Naive thymus-derived CD4-positive, alpha-beta T cell (primary cell): ENCODE measurements around the gene CCDC88C. TPM values are rescaled to one million over a fixed set of nuclear protein-coding genes. Genes with fewer than 3 reads are reported as not detected.
"Not testable (repeated sequence)": the region's sequence is repeated elsewhere in the genome, so short reads cannot be mapped to it uniquely, and the experiment has no call there.

Experiments used
- ATAC-seq: fragments of 150-1000 bp; cut with Tn5 transposase; 2 replicates; pipeline ENCODE4 v1.10.0; 2021; ENCODE audit warnings: mild to moderate bottlenecking, moderate library complexity
- CTCF ChIA-PET: fragments of 350-600 bp; sonication (Branson Sonifier 250); formaldehyde crosslinking; loops from one replicate; lab custom pipeline; 2021; ENCODE audit warnings: antibody characterized with exemption; lab: Charles Lee
- POLR2A ChIA-PET: fragments of 350-600 bp; sonication (Branson Sonifier 250); formaldehyde crosslinking; loops from one replicate; lab custom pipeline; 2021; ENCODE audit warnings: antibody characterized with exemption, inconsistent platforms; lab: Charles Lee
- DNase-seq, 9 donors: peaks; one replicate each; pipeline versions ENCODE4 v3.0.0 to v3.0.0-alpha.2; 2020 to 2022; ENCODE audit warnings: mixed read lengths in 1 of 9
- H3K27ac ChIP-seq: one replicate; pipeline ENCODE4 v1.7.0; 2013; ENCODE audit warnings: mild to moderate bottlenecking, low read depth, low read length, moderate library complexity
- H3K27me3 ChIP-seq, 2 donors: one replicate each; pipeline ENCODE4 v1.7.0; 2013; ENCODE audit warnings: low read length in 2 of 2, mild to moderate bottlenecking in 2 of 2, moderate library complexity in 2 of 2; ENCODE audit not compliant: control insufficient read depth in 2 of 2, insufficient read depth in 2 of 2
- H3K36me3 ChIP-seq, 3 experiments: 1 replicate in 2 of 3; 2 replicates in 1 of 3; pipeline ENCODE4 v1.7.0; 2013; ENCODE audit warnings: low read length in 3 of 3, mild to moderate bottlenecking in 3 of 3, moderate library complexity in 1 of 3; ENCODE audit not compliant: insufficient read depth in 3 of 3, control insufficient read depth in 2 of 3
- H3K4me1 ChIP-seq, 2 donors: one replicate each; pipeline ENCODE4 v1.7.0; 2013; ENCODE audit warnings: low read length in 2 of 2, mild to moderate bottlenecking in 2 of 2, moderate library complexity in 1 of 2; ENCODE audit not compliant: control insufficient read depth in 2 of 2, insufficient read depth in 2 of 2
- H3K4me3 ChIP-seq: 2 replicates; pipeline ENCODE4 v1.7.0; 2013; ENCODE audit warnings: mild to moderate bottlenecking, low read length
- H3K9me3 ChIP-seq, 3 experiments: 1 replicate in 2 of 3; 2 replicates in 1 of 3; pipeline ENCODE4 v1.7.0; 2013; ENCODE audit warnings: low read length in 3 of 3; ENCODE audit not compliant: control insufficient read depth in 2 of 3
- H3K27ac Mint-ChIP-seq, 9 donors: one replicate each; pipeline ENCODE4 v1.8.0; 2020 to 2022; ENCODE audit warnings: mixed read lengths in 9 of 9, mild to moderate bottlenecking in 8 of 9, moderate library complexity in 5 of 9, inconsistent platforms in 2 of 9
- H3K27me3 Mint-ChIP-seq, 5 donors: one replicate each; pipeline ENCODE4 v1.8.0; 2021 to 2022; ENCODE audit warnings: mixed read lengths in 5 of 5, mild to moderate bottlenecking in 1 of 5
- H3K36me3 Mint-ChIP-seq, 5 donors: one replicate each; pipeline ENCODE4 v1.8.0; 2020 to 2022; ENCODE audit warnings: mixed read lengths in 5 of 5, mild to moderate bottlenecking in 3 of 5, inconsistent platforms in 1 of 5
- H3K4me1 Mint-ChIP-seq, 7 donors: one replicate each; pipeline ENCODE4 v1.8.0; 2020 to 2022; ENCODE audit warnings: mixed read lengths in 7 of 7, mild to moderate bottlenecking in 3 of 7, inconsistent platforms in 1 of 7
- H3K4me3 Mint-ChIP-seq, 10 donors: one replicate each; pipeline ENCODE4 v1.8.0; 2020 to 2022; ENCODE audit warnings: mild to moderate bottlenecking in 10 of 10, mixed read lengths in 10 of 10, moderate library complexity in 6 of 10, inconsistent platforms in 2 of 10
- H3K9me3 Mint-ChIP-seq, 11 donors: one replicate each; pipeline ENCODE4 v1.8.0; 2020 to 2022; ENCODE audit warnings: mixed read lengths in 11 of 11, mild to moderate bottlenecking in 4 of 11, inconsistent platforms in 1 of 11, moderate library complexity in 1 of 11
- intact Hi-C, 2 donors: fragments of 100-400 bp; cut with micrococcal nuclease; formaldehyde crosslinking; loops; one replicate each; pipeline ENCODE4 v1.15.1; 2023
- polyA plus RNA-seq, 2 donors: library from polyadenylated mRNA; unstranded; fragments of 300-500 nt; fragmentation: Illumina TruSeq; gene quantifications; one replicate each; pipeline ENCODE4 v1.2.3, GENCODE V29; 2021
- total RNA-seq, 6 experiments: library from RNA in 5 of 6; stranded (reverse) in 5 of 6; gene quantifications; 1 replicate in 5 of 6; 2 replicates in 1 of 6; pipeline ENCODE4 v1.2.3 and lab custom pipeline; 2021 to 2026

The CCDC88C gene
- total and polyA plus RNA-seq, 7 experiments from 2014 or later = 23.6 to 324 (median 274) TPM

- H3K27ac ChIP-seq, H3K27me3 Mint-ChIP-seq, H3K4me3 Mint-ChIP-seq, H3K36me3 ChIP-seq, ATAC-seq, intact Hi-C loops, H3K4me1 Mint-ChIP-seq, H3K27me3 ChIP-seq, POLR2A ChIA-PET, H3K27ac Mint-ChIP-seq, CTCF ChIA-PET, H3K9me3 ChIP-seq, DNase-seq, H3K4me3 ChIP-seq, H3K4me1 ChIP-seq: not testable (repeated sequence)
- peaks cover 4 to 17% (median 8%) of the 10 kb centered on the region in 5 donors for H3K36me3 Mint-ChIP-seq
- peaks cover 0 to 17% (median 5%) of the 10 kb centered on the region in 11 donors for H3K9me3 Mint-ChIP-seq
These were observed 18.6 kb upstream of the CCDC88C start for GRCh38 chr14:91436266-91436665.

- ATAC-seq (no peak), DNase-seq (no peak)
- Mint-ChIP-seq H3K27me3 (peaks cover 0 to 4% (median 0%) of the 10 kb centered on the region in 5 donors), H3K27ac (peak overlapping the region in 2 of 9 donors; percentile 21 to 36), H3K9me3 (no peaks in the 10 kb centered on the region), H3K4me1 (peaks cover 2 to 29% (median 20%) of the 10 kb centered on the region in 7 donors), H3K36me3 (no peaks in the 10 kb centered on the region), H3K4me3 (no peak overlapping the region)
- H3K9me3 ChIP-seq = no peaks in the 10 kb centered on the region
- no peaks in the 10 kb centered on the region for H3K36me3 ChIP-seq
- intact Hi-C loops = no loop called here
- ChIA-PET POLR2A (no interaction called here), CTCF (interaction anchor here (0.6 to 1.4 kb wide), 2 partner anchors 12 to 106 kb away, joined by 3 to 4 read pairs; partner anchors contain the start of gene CCDC88C)
- H3K4me3 ChIP-seq = no peak overlapping the region
- H3K27ac ChIP-seq = no peak overlapping the region
- no peaks in the 10 kb centered on the region for H3K27me3 ChIP-seq
- peaks cover 3% of the 10 kb centered on the region in 2 donors for H3K4me1 ChIP-seq
These were observed 11.8 kb upstream of the CCDC88C start for GRCh38 chr14:91429385-91429784.

GRCh38 chr14:91428931-91429330 is 11.3 kb upstream of the CCDC88C start:
- DNase-seq, intact Hi-C loops, H3K36me3 Mint-ChIP-seq, H3K4me1 ChIP-seq, H3K27me3 ChIP-seq, H3K27ac Mint-ChIP-seq, H3K36me3 ChIP-seq, H3K9me3 Mint-ChIP-seq, ATAC-seq, H3K4me3 Mint-ChIP-seq, POLR2A ChIA-PET, H3K4me3 ChIP-seq, H3K9me3 ChIP-seq, H3K27ac ChIP-seq, H3K27me3 Mint-ChIP-seq: not testable (repeated sequence)
- H3K4me1 Mint-ChIP-seq = peaks cover 2 to 30% (median 20%) of the 10 kb centered on the region in 7 donors
- CTCF ChIA-PET = interaction anchor here (0.6 to 1.4 kb wide), 2 partner anchors 11 to 105 kb away, joined by 3 to 4 read pairs; partner anchors contain the start of gene CCDC88C

- H3K4me3 ChIP-seq, H3K27me3 Mint-ChIP-seq, intact Hi-C loops, H3K27ac ChIP-seq, H3K4me1 ChIP-seq, H3K36me3 Mint-ChIP-seq, H3K27me3 ChIP-seq, ATAC-seq, H3K4me3 Mint-ChIP-seq, H3K9me3 ChIP-seq, DNase-seq, H3K36me3 ChIP-seq, H3K9me3 Mint-ChIP-seq: not testable (repeated sequence)
- CTCF ChIA-PET = interaction anchor here (0.6 to 10.7 kb wide), 5 partner anchors 26 to 307 kb away, joined by 3 to 101 read pairs (median 3); no protein-coding TSS in a partner anchor
- H3K27ac Mint-ChIP-seq = peak overlapping the region in 4 of 9 donors; percentile 8 to 69 (median 18)
- POLR2A ChIA-PET = interaction anchor here (1.6 kb wide), 1 partner anchor 10 kb away, joined by 6 read pairs; no protein-coding TSS in a partner anchor
- peaks cover 2 to 39% (median 20%) of the 10 kb centered on the region in 7 donors for H3K4me1 Mint-ChIP-seq
These were observed 7.9 kb upstream of the CCDC88C start for GRCh38 chr14:91425531-91425944.

GRCh38 chr14:91424813-91425530 is 7.4 kb upstream of the CCDC88C start:
- peak overlapping the region in 6 of 9 donors; percentile 4 to 74 (median 20) for H3K27ac Mint-ChIP-seq
- H3K27me3 Mint-ChIP-seq = peaks cover 0 to 4% (median 0%) of the 10 kb centered on the region in 5 donors
- H3K36me3 ChIP-seq = no peaks in the 10 kb centered on the region
- H3K27ac ChIP-seq = no peak overlapping the region
- intact Hi-C loops = no loop called here
- ATAC-seq (no peak), DNase-seq (no peak)
- H3K36me3 Mint-ChIP-seq = no peaks in the 10 kb centered on the region
- no peaks in the 10 kb centered on the region for H3K9me3 Mint-ChIP-seq
- POLR2A ChIA-PET = interaction anchor here (1.6 kb wide), 1 partner anchor 10 kb away, joined by 6 read pairs; no protein-coding TSS in a partner anchor
- peaks cover 3% of the 10 kb centered on the region in 2 donors for H3K4me1 ChIP-seq
- no peaks in the 10 kb centered on the region for H3K27me3 ChIP-seq
- peaks cover 2 to 39% (median 20%) of the 10 kb centered on the region in 7 donors for H3K4me1 Mint-ChIP-seq
- no peaks in the 10 kb centered on the region for H3K9me3 ChIP-seq
- CTCF ChIA-PET = interaction anchor here (0.6 to 10.7 kb wide), 5 partner anchors 25 to 115 kb away, joined by 3 to 101 read pairs (median 3); no protein-coding TSS in a partner anchor
- no peak overlapping the region for H3K4me3 ChIP-seq
- no peak overlapping the region for H3K4me3 Mint-ChIP-seq

- ATAC-seq (no peak), DNase-seq (no peak)
- H3K27ac ChIP-seq = no peak overlapping the region
- ChIA-PET POLR2A (interaction anchor here (0.7 to 12.4 kb wide), 4 partner anchors 24 to 106 kb away, joined by 5 to 173 read pairs (median 80); no protein-coding TSS in a partner anchor), CTCF (interaction anchor here (0.6 to 10.7 kb wide), 7 partner anchors 53 to 455 kb away, joined by 3 to 101 read pairs (median 4); no protein-coding TSS in a partner anchor)
- no peaks in the 10 kb centered on the region for H3K27me3 ChIP-seq
- Mint-ChIP-seq H3K27ac (peak overlapping the region in 3 of 9 donors; percentile 20 to 58 (median 25)), H3K36me3 (peaks cover 0 to 11% (median 4%) of the 10 kb centered on the region in 5 donors), H3K4me3 (no peak overlapping the region), H3K27me3 (peaks cover 0 to 11% (median 0%) of the 10 kb centered on the region in 5 donors), H3K4me1 (peaks cover 14 to 33% (median 16%) of the 10 kb centered on the region in 7 donors), H3K9me3 (peaks cover 0 to 3% (median 0%) of the 10 kb centered on the region in 11 donors)
- no peaks in the 10 kb centered on the region for H3K9me3 ChIP-seq
- H3K4me1 ChIP-seq = peaks cover 7 to 15% of the 10 kb centered on the region in 2 donors
- intact Hi-C loops = no loop called here
- no peak overlapping the region for H3K4me3 ChIP-seq
- peaks cover 0 to 9% (median 0%) of the 10 kb centered on the region in 3 experiments for H3K36me3 ChIP-seq
These were observed 3.1 kb upstream of the CCDC88C start for GRCh38 chr14:91420686-91421085.
